Smooth muscle cell (in vitro differentiated cells): Measurements from ENCODE around the gene HOXB13. TPM values are rescaled to one million over a fixed set of nuclear protein-coding genes. Genes with fewer than 3 reads are reported as not detected.

Source experiments
- DNase-seq: peaks from one replicate; lab custom pipeline; 2025; ENCODE audit not compliant: unreplicated experiment; lab: John Stamatoyannopoulos, UW
- H2AFZ ChIP-seq: fragments of 200-600 bp; sonication (generic); 2 replicates; pipeline ENCODE4 v1.6.0; 2016; ENCODE audit warnings: antibody characterized with exemption, low read depth, mild to moderate bottlenecking
- H3F3A ChIP-seq: fragments of 200-600 bp; sonication (generic); 2 replicates; pipeline ENCODE4 v1.6.0; 2017; ENCODE audit warnings: antibody characterized with exemption, low read depth
- H3K27ac ChIP-seq: fragments of 200-600 bp; sonication (generic); 2 replicates; pipeline ENCODE4 v1.5.1; 2016; ENCODE audit warnings: low read depth, mild to moderate bottlenecking
- H3K27me3 ChIP-seq: fragments of 200-600 bp; sonication (generic); 2 replicates; pipeline ENCODE4 v1.6.1; 2016; ENCODE audit warnings: low read depth, mild to moderate bottlenecking
- H3K36me3 ChIP-seq: fragments of 200-600 bp; sonication (generic); 2 replicates; pipeline ENCODE4 v1.5.1; 2016; ENCODE audit warnings: low read depth
- H3K4me1 ChIP-seq: fragments of 200-600 bp; sonication (generic); 2 replicates; pipeline ENCODE4 v1.5.1; 2016; ENCODE audit warnings: low read depth
- H3K4me2 ChIP-seq: fragments of 200-600 bp; sonication (generic); 2 replicates; pipeline ENCODE4 v1.6.0; 2016; ENCODE audit warnings: mild to moderate bottlenecking
- H3K4me3 ChIP-seq: fragments of 200-600 bp; sonication (generic); 2 replicates; pipeline ENCODE4 v1.5.1; 2016; ENCODE audit warnings: mild to moderate bottlenecking
- H3K79me2 ChIP-seq: fragments of 200-600 bp; sonication (generic); 2 replicates; pipeline ENCODE4 v1.6.0; 2016; ENCODE audit warnings: low read depth, mild to moderate bottlenecking
- H3K9ac ChIP-seq: fragments of 200-600 bp; sonication (generic); 2 replicates; pipeline ENCODE4 v1.6.0; 2016; ENCODE audit warnings: low read depth
- H3K9me3 ChIP-seq: fragments of 200-600 bp; sonication (generic); replicated peaks from 2 replicates; pipeline ENCODE4 v1.5.1; 2016; ENCODE audit warnings: low read depth
- H4K20me1 ChIP-seq: fragments of 200-600 bp; sonication (generic); 2 replicates; pipeline ENCODE4 v1.6.0; 2016; ENCODE audit warnings: low read depth
- CTCF ChIP-seq: fragments of 200-600 bp; sonication (generic); IDR thresholded peaks from 2 replicates; pipeline ENCODE4 v1.5.1; 2017; ENCODE audit warnings: borderline replicate concordance, mild to moderate bottlenecking, antibody characterized with exemption; ENCODE audit not compliant: insufficient read depth, poor library complexity, severe bottlenecking
- WGBS: methylation state at CpG from one replicate; pipeline ENCODE4 v1.1.7; 2016; ENCODE audit warnings: low lambda C conversion rate; 5-methylcytosine and 5-hydroxymethylcytosine counted together
- polyA plus RNA-seq: library from polyadenylated mRNA; unstranded; fragments of >200 nt; fragmentation: Nextera tagmentation; extraction: Ambion mirVana; gene quantifications from 2 replicates; pipeline ENCODE4 v1.2.1, GENCODE V29; 2016
- total RNA-seq: library from RNA; depleted of rRNA; stranded (reverse); fragments of >200 nt; gene quantifications from 2 replicates; pipeline ENCODE4 v1.2.3, GENCODE V29; 2014

HOXB13 gene
- total and polyA plus RNA-seq, 2 experiments from 2014 or later = 4.8 to 5.4 TPM

- no peak overlapping the region for H3K4me3 ChIP-seq
- H3K27ac ChIP-seq = no peak overlapping the region
- H3K27me3 ChIP-seq = peaks cover 100% of the 10 kb centered on the region
- no peaks in the 10 kb centered on the region for H3K9me3 ChIP-seq
- no peaks in the 10 kb centered on the region for H3K79me2 ChIP-seq
- peaks cover 8% of the 10 kb centered on the region for H3K4me1 ChIP-seq
- TF ChIP-seq CTCF = no peak
- WGBS = 28% methylated on average over 10 of the region's 13 CpGs
- no peaks in the 10 kb centered on the region for H4K20me1 ChIP-seq
- no peak overlapping the region for H2AFZ ChIP-seq
- DNase-seq = no peak
- H3K4me2 ChIP-seq = no peak overlapping the region
- H3K9ac ChIP-seq = no peak overlapping the region
- no peaks in the 10 kb centered on the region for H3K36me3 ChIP-seq
- H3F3A ChIP-seq = no peaks in the 10 kb centered on the region
These were observed 23.3 kb upstream of the HOXB13 start for GRCh38 chr17:48751733-48752398.

- Histone ChIP-seq H3K9ac (no peak overlapping the region), H3K4me3 (no peak overlapping the region), H3K36me3 (no peaks in the 10 kb centered on the region), H3K27ac (no peak overlapping the region), H3F3A (no peaks in the 10 kb centered on the region), H3K9me3 (no peaks in the 10 kb centered on the region), H3K79me2 (no peaks in the 10 kb centered on the region), H3K27me3 (peaks cover 100% of the 10 kb centered on the region), H2AFZ (no peak overlapping the region), H3K4me1 (peaks cover 8% of the 10 kb centered on the region), H3K4me2 (no peak overlapping the region), H4K20me1 (no peaks in the 10 kb centered on the region)
- no peak for DNase-seq
- TF ChIP-seq CTCF = no peak
- 18% methylated on average over 3 of the region's 3 CpGs for WGBS
These were observed 22.6 kb upstream of the HOXB13 start for GRCh38 chr17:48751172-48751571.

- no peaks in the 10 kb centered on the region for H4K20me1 ChIP-seq
- DNase-seq = no peak
- no peak for TF ChIP-seq CTCF
- H2AFZ ChIP-seq = no peak overlapping the region
- H3K27ac ChIP-seq = no peak overlapping the region
- H3K9me3 ChIP-seq = no peaks in the 10 kb centered on the region
- no peak overlapping the region for H3K4me2 ChIP-seq
- peaks cover 4% of the 10 kb centered on the region for H3K4me1 ChIP-seq
- H3K79me2 ChIP-seq = no peaks in the 10 kb centered on the region
- H3K27me3 ChIP-seq = peaks cover 100% of the 10 kb centered on the region
- no peak overlapping the region for H3K4me3 ChIP-seq
- no peaks in the 10 kb centered on the region for H3K36me3 ChIP-seq
- WGBS = 14% methylated on average over 32 of the region's 32 CpGs
- no peak overlapping the region for H3K9ac ChIP-seq
- no peaks in the 10 kb centered on the region for H3F3A ChIP-seq
These were observed 21.3 kb upstream of the HOXB13 start for GRCh38 chr17:48749621-48750553.
